ENCODE measurements around the gene TBL2. TPM values are rescaled to one million over a fixed set of nuclear protein-coding genes. Genes with fewer than 3 reads are reported as not detected.
A peak's percentile ranks its signal among the peaks of the same experiment; 100 is the strongest.

Gene TBL2
- total and polyA plus RNA-seq, 11 donors, result 3.5 to 27.3 (median 14.1) TPM

DNA sequence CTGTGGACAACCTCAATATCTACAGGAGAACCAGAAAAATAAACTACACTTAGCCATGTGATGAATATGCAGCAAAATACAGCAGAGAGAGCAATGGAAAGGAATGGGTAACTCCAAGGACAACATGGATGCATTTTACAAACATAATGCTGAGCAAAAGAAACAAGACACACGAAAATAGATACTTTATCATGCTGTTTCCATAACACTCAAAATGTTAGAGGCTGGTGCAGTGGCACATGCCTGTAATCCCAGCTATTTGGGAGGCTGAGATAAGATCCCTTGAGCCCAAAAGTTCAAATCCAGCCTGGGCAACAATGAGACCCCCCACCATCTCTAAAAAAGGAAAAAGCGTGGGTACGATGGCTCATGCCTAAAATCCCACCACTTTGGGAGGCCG is 29.2 kb downstream of the TBL2 start:
- TF ChIP-seq, protein P1, sequence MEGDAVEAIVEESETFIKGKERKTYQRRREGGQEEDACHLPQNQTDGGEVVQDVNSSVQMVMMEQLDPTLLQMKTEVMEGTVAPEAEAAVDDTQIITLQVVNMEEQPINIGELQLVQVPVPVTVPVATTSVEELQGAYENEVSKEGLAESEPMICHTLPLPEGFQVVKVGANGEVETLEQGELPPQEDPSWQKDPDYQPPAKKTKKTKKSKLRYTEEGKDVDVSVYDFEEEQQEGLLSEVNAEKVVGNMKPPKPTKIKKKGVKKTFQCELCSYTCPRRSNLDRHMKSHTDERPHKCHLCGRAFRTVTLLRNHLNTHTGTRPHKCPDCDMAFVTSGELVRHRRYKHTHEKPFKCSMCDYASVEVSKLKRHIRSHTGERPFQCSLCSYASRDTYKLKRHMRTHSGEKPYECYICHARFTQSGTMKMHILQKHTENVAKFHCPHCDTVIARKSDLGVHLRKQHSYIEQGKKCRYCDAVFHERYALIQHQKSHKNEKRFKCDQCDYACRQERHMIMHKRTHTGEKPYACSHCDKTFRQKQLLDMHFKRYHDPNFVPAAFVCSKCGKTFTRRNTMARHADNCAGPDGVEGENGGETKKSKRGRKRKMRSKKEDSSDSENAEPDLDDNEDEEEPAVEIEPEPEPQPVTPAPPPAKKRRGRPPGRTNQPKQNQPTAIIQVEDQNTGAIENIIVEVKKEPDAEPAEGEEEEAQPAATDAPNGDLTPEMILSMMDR (IDR thresholded peaks at IDR 0.05), result no peak
- TF ChIP-seq POLR2A (IDR thresholded peaks at IDR 0.05), result no peak
- 75 to 86% (median 77%) methylated on average over 4 of the region's 4 CpGs for WGBS, 4 donors
- H3K27me3 ChIP-seq, result no peaks in the 10 kb centered on the region
- peak overlapping the region in 6 of 12 donors; percentile 13 to 67 (median 23) for H3K27ac ChIP-seq
- no peak overlapping the region for H3K4me3 ChIP-seq
- DNase-seq (no peak), ATAC-seq (peak; percentile 25 to 65 (median 56))
- peaks cover 0 to 45% (median 10%) of the 10 kb centered on the region in 12 donors for H3K4me1 ChIP-seq
- no peaks in the 10 kb centered on the region for H3K9me3 ChIP-seq
- H3K36me3 ChIP-seq, result peaks cover 0 to 82% (median 75%) of the 10 kb centered on the region in 9 donors
- intact Hi-C loops (cut with DNase I), result no loop called here

DNA sequence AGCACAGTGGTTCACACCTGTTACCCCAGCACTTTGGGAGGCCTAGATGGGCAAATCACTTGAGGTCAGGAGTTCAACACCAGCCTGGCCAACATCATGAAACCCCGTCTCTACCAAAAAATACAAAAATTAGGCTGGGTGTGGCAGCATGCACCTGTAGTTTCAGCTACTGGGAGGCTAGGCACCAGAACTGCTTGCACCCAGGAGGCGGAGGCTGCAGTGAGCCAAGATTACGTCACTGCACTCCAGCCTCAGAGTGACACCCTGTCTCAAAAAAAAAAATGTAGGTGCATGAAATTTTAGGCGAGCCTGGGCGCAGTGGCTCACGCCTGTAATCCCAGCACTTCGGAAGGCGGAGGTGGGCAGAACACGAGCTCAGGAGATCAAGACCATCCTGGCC is 30.5 kb downstream of the TBL2 start:
- DNase-seq (no peak), ATAC-seq (peak in 3 of 4 donors; percentile 41 to 49 (median 48))
- TF ChIP-seq, protein P1 (IDR thresholded peaks at IDR 0.05), result no peak
- no peak for TF ChIP-seq POLR2A (IDR thresholded peaks at IDR 0.05)
- no peak overlapping the region for H3K27ac ChIP-seq
- peaks cover 0 to 82% (median 74%) of the 10 kb centered on the region in 9 donors for H3K36me3 ChIP-seq
- peaks cover 0 to 35% (median 9%) of the 10 kb centered on the region in 12 donors for H3K4me1 ChIP-seq
- H3K27me3 ChIP-seq, result no peaks in the 10 kb centered on the region
- H3K4me3 ChIP-seq, result no peak overlapping the region
- intact Hi-C loops (cut with DNase I), result no loop called here
- 78 to 94% (median 90%) methylated on average over 9 of the region's 9 CpGs for WGBS, 4 donors
- no peaks in the 10 kb centered on the region for H3K9me3 ChIP-seq

DNA sequence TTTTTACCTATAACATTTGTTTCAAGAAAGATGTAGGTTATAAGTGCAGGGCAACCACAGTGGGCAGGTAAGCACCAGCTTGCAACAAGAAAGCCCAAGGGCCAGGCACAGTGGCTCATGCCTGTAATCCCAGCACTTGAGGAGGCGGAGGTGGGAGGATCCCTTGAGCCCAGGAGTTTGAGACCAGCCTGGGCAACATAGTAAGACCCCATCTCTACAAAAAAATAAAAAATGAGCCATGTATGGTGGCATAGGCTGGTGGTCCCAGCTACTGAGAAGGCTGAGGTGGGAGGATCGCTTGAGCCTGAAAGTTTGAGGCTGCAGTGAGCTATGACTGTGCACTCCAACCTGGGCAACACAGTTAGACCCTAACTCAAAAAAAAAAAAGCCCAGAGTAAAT is 33.7 kb downstream of the TBL2 start:
- intact Hi-C loops (cut with DNase I), result loop anchor here in 1 of 10 donors (1.0 kb wide), 1 partner anchor 34 kb away; the partner anchor contains the start of gene TBL2
- Histone ChIP-seq H3K9me3 (no peaks in the 10 kb centered on the region), H3K36me3 (peaks cover 0 to 85% (median 78%) of the 10 kb centered on the region in 9 donors), H3K4me3 (no peak overlapping the region), H3K27me3 (no peaks in the 10 kb centered on the region), H3K4me1 (peaks cover 0 to 25% (median 6%) of the 10 kb centered on the region in 12 donors), H3K27ac (no peak overlapping the region)
- ATAC-seq (no peak), DNase-seq (no peak)
- TF ChIP-seq POLR2A (IDR thresholded peaks at IDR 0.05), result no peak
- TF ChIP-seq, protein P1 (IDR thresholded peaks at IDR 0.05), result no peak
- WGBS, 4 donors, result 95 to 99% (median 97%) methylated on average over 2 of the region's 2 CpGs

GRCh38 chr7:73541722-73542121 is 36.7 kb downstream of the TBL2 start:
- Histone ChIP-seq H3K9me3 (no peaks in the 10 kb centered on the region), H3K36me3 (peaks cover 0 to 94% (median 79%) of the 10 kb centered on the region in 9 donors), H3K27ac (no peak overlapping the region), H3K4me3 (no peak overlapping the region), H3K27me3 (no peaks in the 10 kb centered on the region), H3K4me1 (peaks cover 0 to 7% (median 0%) of the 10 kb centered on the region in 12 donors)
- intact Hi-C loops (cut with DNase I), result no loop called here
- TF ChIP-seq, protein P1 (IDR thresholded peaks at IDR 0.05), result no peak
- no peak for TF ChIP-seq POLR2A (IDR thresholded peaks at IDR 0.05)
- DNase-seq, result no peak
- 92 to 97% (median 93%) methylated on average over 10 of the region's 10 CpGs for WGBS, 4 donors
- ATAC-seq, result no peak

Data from heart left ventricle (tissue), 16 donors.